HG03135 (cell line): ENCODE data around the gene C2CD5.

Source experiments
- ATAC-seq: cut with Tn5 transposase; IDR thresholded peaks from one replicate; pipeline ENCODE4 v1.9.1; 2021; ENCODE audit warnings: mild to moderate bottlenecking, moderate library complexity; ENCODE audit not compliant: unreplicated experiment

Gene C2CD5

GRCh38 chr12:22431693-22432251, 112.6 kb downstream of the C2CD5 start:
- no peak for ATAC-seq

- no peak for ATAC-seq
Measured at GRCh38 chr12:22416801-22417200, 127.5 kb downstream of the C2CD5 start.

GRCh38 chr12:22415342-22416309, 128.7 kb downstream of the C2CD5 start:
- ATAC-seq: no peak

- ATAC-seq: no peak
Measured at GRCh38 chr12:22414742-22415141, 129.6 kb downstream of the C2CD5 start.

GRCh38 chr12:22413592-22413991, 130.8 kb downstream of the C2CD5 start:
- no peak for ATAC-seq

DNA sequence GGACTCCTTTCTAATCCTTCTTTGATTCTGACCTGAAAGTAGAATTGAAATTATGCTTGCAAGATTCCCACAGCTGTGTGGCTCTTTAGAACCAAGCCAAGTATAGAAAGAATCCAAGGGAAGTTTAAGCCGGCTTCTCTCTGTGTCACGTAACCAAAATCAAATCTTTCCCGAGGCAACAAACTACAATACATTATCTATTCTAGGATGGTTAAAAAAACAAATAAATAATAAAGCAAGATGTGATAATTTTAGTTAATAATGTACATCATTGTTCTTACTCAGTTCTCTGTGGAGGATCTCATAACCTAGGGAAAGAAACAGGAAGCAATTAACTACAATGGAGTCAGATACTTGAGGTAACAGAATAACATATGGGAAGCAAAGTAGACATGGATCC, 131.8 kb downstream of the C2CD5 start:
- ATAC-seq: no peak

DNA sequence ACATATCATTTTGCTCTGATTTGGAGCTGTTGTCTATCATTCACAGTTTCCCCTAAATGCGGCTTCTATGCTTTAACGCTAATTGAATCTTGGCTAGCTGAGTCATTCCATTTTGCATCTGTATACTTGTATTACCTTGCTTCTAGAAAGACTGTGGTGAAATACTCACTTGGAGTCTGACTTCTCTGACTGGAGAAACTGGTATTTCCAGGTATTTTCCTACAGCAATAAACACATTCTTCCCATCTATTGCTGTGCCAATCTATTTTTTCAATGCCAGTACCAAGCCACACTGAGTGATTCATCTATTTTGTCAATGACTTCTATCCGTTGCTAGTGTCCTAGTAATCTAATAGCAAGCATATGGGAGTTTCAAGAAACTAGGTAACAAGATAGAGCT, 133.9 kb downstream of the C2CD5 start:
- no peak for ATAC-seq

DNA sequence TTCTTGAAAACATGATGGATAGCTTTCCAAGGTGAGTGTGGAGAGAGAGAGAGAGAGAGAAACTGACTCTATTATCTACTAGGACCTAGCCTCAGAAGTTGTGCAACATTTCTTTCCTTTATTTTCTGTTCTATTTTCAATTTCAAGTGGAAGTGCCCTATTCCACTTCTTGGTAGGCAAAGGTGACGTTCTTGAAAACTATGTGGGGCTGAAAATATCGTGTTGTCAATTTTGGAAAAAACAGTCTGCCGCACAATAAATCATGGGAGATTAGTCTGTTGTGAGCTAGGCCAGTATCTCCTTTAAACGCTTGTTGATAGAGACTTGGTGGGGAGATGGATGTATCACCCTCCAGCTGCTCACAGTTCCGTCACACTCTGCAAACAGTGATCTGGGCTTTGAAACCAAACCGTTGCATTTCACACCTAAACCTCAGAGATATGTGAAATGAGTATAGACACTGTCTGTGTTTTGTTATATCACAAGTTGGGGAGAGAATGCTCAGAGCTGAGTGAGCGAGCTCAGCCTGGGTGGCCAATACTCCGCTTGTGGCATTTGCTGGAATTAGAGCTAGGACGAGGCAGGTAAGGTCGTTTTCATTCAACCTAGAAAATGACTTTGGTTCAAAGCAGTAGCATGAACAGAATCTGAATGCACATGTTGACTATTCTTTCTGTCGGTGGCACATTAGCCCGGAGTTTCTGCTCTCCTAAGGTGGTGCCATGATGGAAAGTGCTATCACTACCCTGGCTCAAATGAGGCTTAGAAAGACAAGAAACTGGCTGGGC, 134.8 kb downstream of the C2CD5 start:
- ATAC-seq: peak; percentile 95

- ATAC-seq: no peak
Measured at GRCh38 chr12:22408610-22409376, 135.5 kb downstream of the C2CD5 start.

DNA sequence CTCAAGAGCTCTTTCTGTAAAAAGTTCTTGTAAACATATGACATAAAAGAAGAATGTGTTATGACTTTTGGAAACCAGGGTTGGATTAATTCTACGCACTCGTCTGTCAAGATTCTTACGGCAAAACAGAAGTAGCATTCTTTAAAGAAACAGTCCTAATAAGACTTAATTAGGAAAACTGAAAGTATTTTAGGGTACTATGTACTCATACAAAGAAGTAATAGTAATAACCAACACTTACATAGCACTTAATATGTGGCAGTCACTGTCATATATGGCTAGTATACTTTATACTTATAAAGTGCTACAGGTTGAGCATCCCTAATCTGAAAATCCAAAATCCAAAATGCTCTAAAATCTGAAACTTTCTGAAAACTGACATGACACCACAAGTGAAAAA, 136.9 kb downstream of the C2CD5 start:
- ATAC-seq: no peak

GRCh38 chr12:22406627-22407026, 137.7 kb downstream of the C2CD5 start:
- no peak for ATAC-seq

GRCh38 chr12:22399464-22400180, 144.7 kb downstream of the C2CD5 start:
- no peak for ATAC-seq
